AG04450 (cell line): Measurements from ENCODE around the gene LRRN4CL. TPM values are rescaled to one million over a fixed set of nuclear protein-coding genes. Genes with fewer than 3 reads are reported as not detected.

Source experiments
- CTCF ChIA-PET: fragments of 300-600, 350-600 bp; formaldehyde crosslinking; extraction: SDS; loops from one replicate; lab custom pipeline; 2022; ENCODE audit warnings: antibody characterized with exemption, inconsistent platforms; lab: Charles Lee
- POLR2A ChIA-PET: fragments of 350-600 bp; formaldehyde crosslinking; extraction: SDS; loops from one replicate; lab custom pipeline; 2021; ENCODE audit warnings: antibody characterized with exemption, inconsistent platforms; lab: Yijun Ruan, JAX
- DNase-seq: peaks from one replicate; pipeline ENCODE4 v3.0.0-alpha.2; 2011; ENCODE audit warnings: low read depth, low spot score
- H3K27ac ChIP-seq: one replicate; pipeline ENCODE4 v1.5.1; 2012; ENCODE audit warnings: low read depth, low read length, control low read depth
- H3K27me3 ChIP-seq: one replicate; pipeline ENCODE4 v1.6.0; 2012; ENCODE audit warnings: low read length; ENCODE audit not compliant: control insufficient read depth, insufficient read depth
- H3K4me3 ChIP-seq: 2 replicates; pipeline ENCODE4 v1.5.1; 2011; ENCODE audit warnings: mild to moderate bottlenecking, low read depth, low read length, control low read depth
- H3K9me3 ChIP-seq: 2 replicates; pipeline ENCODE4 v1.5.1; 2012; ENCODE audit warnings: low read length; ENCODE audit not compliant: control insufficient read depth, insufficient read depth
- polyA plus RNA-seq: library from polyadenylated mRNA; depleted of rRNA; stranded (reverse); fragments of >200 nt; gene quantifications from 2 replicates; pipeline ENCODE4 v1.2.3, GENCODE V29; 2011
- TF ChIP-seq, protein P1 (sequence below): IDR thresholded peaks from 2 replicates; pipeline ENCODE4 v1.5.1; 2011; ENCODE audit warnings: low read depth, low read length, control low read depth, inconsistent platforms

Gene LRRN4CL
- polyA plus RNA-seq, 1 experiment = 4.1 TPM

DNA sequence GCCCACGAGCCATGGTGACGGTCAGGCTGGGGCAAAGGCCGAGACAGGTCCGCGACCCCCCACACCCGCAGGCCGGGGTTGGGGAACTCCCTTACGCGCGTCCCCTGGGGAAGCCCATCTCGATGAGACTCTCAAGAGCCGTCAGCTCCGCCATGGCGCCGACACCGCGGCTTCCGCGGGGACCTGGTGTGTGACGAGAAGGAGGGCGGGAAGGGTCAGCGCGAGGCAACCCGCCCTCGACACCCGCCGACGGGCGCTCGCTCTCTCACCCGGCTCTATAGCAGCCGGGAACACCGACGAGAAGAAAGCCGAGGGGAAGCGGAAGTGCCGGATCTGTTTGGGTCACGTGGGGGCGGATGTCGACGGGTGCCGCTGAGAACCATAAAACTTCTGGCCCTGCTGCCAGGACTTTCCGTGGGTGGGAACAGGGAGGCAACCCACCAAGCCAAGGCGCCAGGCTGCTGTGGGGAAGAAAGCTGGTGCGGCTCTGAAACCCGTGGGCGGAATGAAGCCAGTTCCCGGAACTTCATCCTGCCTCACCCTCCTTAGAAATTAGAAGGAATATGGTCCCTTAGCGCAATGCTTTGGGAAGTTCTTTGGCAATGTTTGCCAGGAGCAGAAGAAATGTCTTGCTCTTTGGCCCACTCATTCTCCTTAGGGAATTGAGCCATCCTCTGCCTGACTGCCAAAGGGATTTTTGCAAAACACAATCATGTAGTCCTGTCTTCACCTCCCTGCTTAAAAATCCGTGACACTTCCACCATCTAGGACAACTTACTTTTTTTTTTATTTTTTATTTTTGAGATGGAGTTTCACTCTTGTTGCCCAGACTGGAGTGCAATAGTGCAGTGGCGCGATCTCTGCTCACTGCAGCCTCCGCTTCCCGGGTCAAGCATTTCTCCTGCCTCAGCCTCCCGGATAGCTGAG lies 10.3 kb downstream of the LRRN4CL start, which contains the start of gene UBXN1:
Gene UBXN1, minus strand, starts transcription at position 304 of the 927 bp plus-strand sequence. Its CDS starts 150 bp downstream, at position 154.
- DNase-seq = peak; percentile 66
- Histone ChIP-seq H3K27ac (peak within 1 kb of the TSS; percentile 80), H3K27me3 (no peaks in the 10 kb centered on the region), H3K4me3 (peak within 1 kb of the TSS; percentile 98), H3K9me3 (peaks cover 4% of the 10 kb centered on the region; the same call in 1 of the 2 replicates)
- ChIA-PET CTCF (interaction anchor here (1.1 to 3.2 kb wide), 3 partner anchors 7 to 108 kb away, joined by 3 to 36 read pairs (median 13); partner anchors contain the start of genes LBHD1 and UQCC3), POLR2A (interaction anchor here (0.6 to 4.0 kb wide), 9 partner anchors 9 to 133 kb away, joined by 3 to 70 read pairs (median 3); partner anchors contain the start of genes B3GAT3, C11orf98, CSKMT and INTS5)
- TF ChIP-seq, protein P1, sequence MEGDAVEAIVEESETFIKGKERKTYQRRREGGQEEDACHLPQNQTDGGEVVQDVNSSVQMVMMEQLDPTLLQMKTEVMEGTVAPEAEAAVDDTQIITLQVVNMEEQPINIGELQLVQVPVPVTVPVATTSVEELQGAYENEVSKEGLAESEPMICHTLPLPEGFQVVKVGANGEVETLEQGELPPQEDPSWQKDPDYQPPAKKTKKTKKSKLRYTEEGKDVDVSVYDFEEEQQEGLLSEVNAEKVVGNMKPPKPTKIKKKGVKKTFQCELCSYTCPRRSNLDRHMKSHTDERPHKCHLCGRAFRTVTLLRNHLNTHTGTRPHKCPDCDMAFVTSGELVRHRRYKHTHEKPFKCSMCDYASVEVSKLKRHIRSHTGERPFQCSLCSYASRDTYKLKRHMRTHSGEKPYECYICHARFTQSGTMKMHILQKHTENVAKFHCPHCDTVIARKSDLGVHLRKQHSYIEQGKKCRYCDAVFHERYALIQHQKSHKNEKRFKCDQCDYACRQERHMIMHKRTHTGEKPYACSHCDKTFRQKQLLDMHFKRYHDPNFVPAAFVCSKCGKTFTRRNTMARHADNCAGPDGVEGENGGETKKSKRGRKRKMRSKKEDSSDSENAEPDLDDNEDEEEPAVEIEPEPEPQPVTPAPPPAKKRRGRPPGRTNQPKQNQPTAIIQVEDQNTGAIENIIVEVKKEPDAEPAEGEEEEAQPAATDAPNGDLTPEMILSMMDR = no peak

DNA sequence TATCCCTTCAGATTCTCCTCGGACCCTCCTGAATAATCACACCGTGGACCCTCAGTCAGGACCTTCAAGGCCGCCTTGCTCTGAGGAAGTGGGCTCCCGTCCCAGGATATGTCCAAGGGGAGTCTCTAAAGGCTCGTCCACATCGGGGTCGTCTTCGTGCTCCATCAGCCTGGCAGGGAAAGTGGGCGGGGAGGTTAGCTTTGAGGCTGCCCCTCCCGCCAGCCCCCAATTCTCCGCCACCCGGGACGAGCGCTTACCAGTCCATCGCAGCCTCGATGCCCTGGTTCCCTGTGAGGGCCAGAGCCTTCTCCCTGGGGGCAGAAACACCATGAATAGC lies 10.9 kb downstream of the LRRN4CL start:
- POLR2A ChIA-PET = interaction anchor here (2.1 to 4.0 kb wide), 3 partner anchors 9 to 13 kb away, joined by 7 to 70 read pairs (median 13); partner anchors contain the start of genes C11orf98, CSKMT and LRRN4CL
- CTCF ChIA-PET = no interaction called here
- TF ChIP-seq, protein P1 = no peak

DNA sequence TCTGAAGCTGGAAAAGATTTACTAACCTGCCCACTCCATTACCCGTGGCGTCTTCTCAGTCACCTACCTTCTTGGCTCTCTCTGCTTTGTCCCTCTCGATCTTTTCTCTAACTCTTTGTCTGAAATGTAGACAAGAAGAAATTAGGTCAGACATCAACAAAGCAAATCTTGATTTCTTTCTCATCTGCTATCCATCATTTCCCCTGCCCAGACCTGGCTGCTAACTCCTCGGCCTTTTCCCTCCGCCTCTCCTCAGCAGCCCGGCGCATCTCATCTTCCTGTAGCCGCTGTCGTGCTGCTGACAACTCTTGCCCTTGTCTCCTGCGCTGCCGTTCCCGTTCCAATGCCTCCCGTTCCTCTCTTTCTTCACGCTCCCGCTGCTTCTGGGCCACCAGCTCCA lies 11.6 kb downstream of the LRRN4CL start:
- no peaks in the 10 kb centered on the region for H3K27me3 ChIP-seq
- H3K27ac ChIP-seq = no peak overlapping the region
- CTCF ChIA-PET = interaction anchor here (0.6 to 0.7 kb wide), 2 partner anchors 13 to 27 kb away, joined by 3 read pairs; partner anchors contain the start of genes C11orf98 and CSKMT
- peaks cover 4% of the 10 kb centered on the region; the same call in 1 of the 2 replicates for H3K9me3 ChIP-seq
- DNase-seq = no peak
- peak overlapping the region; percentile 98 for H3K4me3 ChIP-seq
- POLR2A ChIA-PET = interaction anchor here (5.6 kb wide), 1 partner anchor 13 kb away, joined by 50 read pairs; the partner anchor contains the start of genes C11orf98 and CSKMT
- TF ChIP-seq, protein P1 = no peak

More for the DNA sequence above, 10.9 kb downstream of the LRRN4CL start:
- peaks cover 4% of the 10 kb centered on the region; the same call in 1 of the 2 replicates for H3K9me3 ChIP-seq
- DNase-seq = no peak
- H3K27ac ChIP-seq = peak overlapping the region; percentile 80
- H3K27me3 ChIP-seq = no peaks in the 10 kb centered on the region
- H3K4me3 ChIP-seq = peak overlapping the region; percentile 98

DNA sequence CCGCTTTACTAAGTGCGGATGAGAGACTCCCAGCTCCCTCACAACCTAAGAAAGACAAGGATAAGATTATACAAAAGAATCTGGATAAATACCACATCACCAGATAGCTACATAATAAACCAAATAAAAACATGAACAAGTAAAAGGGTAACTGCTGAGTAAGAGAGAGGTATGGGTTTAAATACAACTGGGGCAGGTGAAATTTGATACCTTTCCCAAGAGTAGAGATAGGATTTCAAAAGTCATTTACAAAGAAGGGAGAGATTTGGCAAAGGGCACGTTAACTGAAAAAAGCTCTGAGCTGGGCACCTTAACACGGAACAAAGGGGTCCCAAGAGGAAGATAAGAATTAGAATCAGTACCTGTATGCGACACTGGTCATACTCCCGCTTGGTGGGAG lies 12.2 kb downstream of the LRRN4CL start:
- ChIA-PET CTCF (interaction anchor here (0.7 kb wide), 1 partner anchor 12 kb away, joined by 3 read pairs; the partner anchor contains the start of genes C11orf98 and CSKMT), POLR2A (interaction anchor here (0.8 to 5.6 kb wide), 3 partner anchors 12 to 155 kb away, joined by 4 to 50 read pairs (median 10); partner anchors contain the start of genes C11orf98, CSKMT, LRRN4CL and STX5)
- Histone ChIP-seq H3K4me3 (no peak overlapping the region; the same call in 1 of the 2 replicates), H3K27ac (no peak overlapping the region), H3K9me3 (peaks cover 4% of the 10 kb centered on the region; the same call in 1 of the 2 replicates), H3K27me3 (no peaks in the 10 kb centered on the region)
- no peak for DNase-seq
- TF ChIP-seq, protein P1 = no peak
